ACC112 (cell line): ENCODE measurements around the gene COMMD10.

Source experiments
- H2AFZ ChIP-seq: fragments of 200-600 bp; sonication (generic); one replicate; pipeline ENCODE4 v1.6.0; 2017; ENCODE audit warnings: antibody characterized with exemption, low read length; ENCODE audit not compliant: unreplicated experiment
- H3K27ac ChIP-seq: fragments of 200-600 bp; sonication (generic); 2 replicates; pipeline ENCODE4 v1.5.1; 2014; ENCODE audit warnings: low read depth, mild to moderate bottlenecking, antibody characterized with exemption, low read length, moderate library complexity
- H3K27me3 ChIP-seq: fragments of 200-600 bp; sonication (generic); 2 replicates; pipeline ENCODE4 v1.6.1; 2014; ENCODE audit warnings: mild to moderate bottlenecking, antibody characterized with exemption, low read length, moderate library complexity, mixed read lengths; ENCODE audit not compliant: insufficient read depth
- H3K36me3 ChIP-seq: fragments of 200-600 bp; sonication (generic); 2 replicates; pipeline ENCODE4 v1.6.1; 2016; ENCODE audit warnings: mild to moderate bottlenecking, antibody characterized with exemption, low read length, moderate library complexity, mixed read lengths; ENCODE audit not compliant: insufficient read depth
- H3K4me1 ChIP-seq: fragments of 200-600 bp; sonication (generic); one replicate; pipeline ENCODE4 v1.6.1; 2016; ENCODE audit warnings: low read length, mixed read lengths; ENCODE audit not compliant: insufficient read depth, unreplicated experiment, control insufficient read depth
- H3K4me3 ChIP-seq: fragments of 200-600 bp; sonication (generic); 2 replicates; pipeline ENCODE4 v1.5.1; 2014; ENCODE audit warnings: mild to moderate bottlenecking, low read depth, low read length
- H3K79me2 ChIP-seq: fragments of 200-600 bp; sonication (generic); one replicate; pipeline ENCODE4 v1.6.0; 2016; ENCODE audit warnings: low read length; ENCODE audit not compliant: control insufficient read depth, unreplicated experiment, insufficient read depth

COMMD10 gene

GRCh38 chr5:116303810-116304209 is 219.0 kb downstream of the COMMD10 start:
- no peaks in the 10 kb centered on the region for H3K27me3 ChIP-seq
- H2AFZ ChIP-seq = no peak overlapping the region
- H3K27ac ChIP-seq = no peak overlapping the region
- H3K4me3 ChIP-seq = no peak overlapping the region
- H3K4me1 ChIP-seq = no peaks in the 10 kb centered on the region
- peaks cover 25% of the 10 kb centered on the region for H3K36me3 ChIP-seq
- no peaks in the 10 kb centered on the region for H3K79me2 ChIP-seq

GRCh38 chr5:116305899-116306298 is 221.1 kb downstream of the COMMD10 start:
- H3K4me1 ChIP-seq = no peaks in the 10 kb centered on the region
- peaks cover 22% of the 10 kb centered on the region for H3K36me3 ChIP-seq

GRCh38 chr5:116306846-116307245 is 222.0 kb downstream of the COMMD10 start:
- Histone ChIP-seq H3K27me3 (no peaks in the 10 kb centered on the region), H3K4me1 (no peaks in the 10 kb centered on the region), H3K79me2 (no peaks in the 10 kb centered on the region), H3K4me3 (no peak overlapping the region), H3K36me3 (peaks cover 22% of the 10 kb centered on the region), H2AFZ (no peak overlapping the region), H3K27ac (no peak overlapping the region)

More at GRCh38 chr5:116305899-116306298, 221.1 kb downstream of the COMMD10 start:
- Histone ChIP-seq H2AFZ (no peak overlapping the region), H3K27me3 (no peaks in the 10 kb centered on the region), H3K79me2 (no peaks in the 10 kb centered on the region), H3K27ac (no peak overlapping the region), H3K4me3 (no peak overlapping the region)

- no peak overlapping the region for H2AFZ ChIP-seq
- no peaks in the 10 kb centered on the region for H3K79me2 ChIP-seq
- no peaks in the 10 kb centered on the region for H3K27me3 ChIP-seq
- no peak overlapping the region for H3K27ac ChIP-seq
- no peaks in the 10 kb centered on the region for H3K4me1 ChIP-seq
- no peak overlapping the region for H3K4me3 ChIP-seq
- H3K36me3 ChIP-seq = peaks cover 21% of the 10 kb centered on the region
These were observed 223.6 kb downstream of the COMMD10 start for GRCh38 chr5:116308391-116308790.

- peak overlapping the region; percentile 44 for H3K4me3 ChIP-seq
- H3K36me3 ChIP-seq = peaks cover 3% of the 10 kb centered on the region; the same call in 1 of the 2 replicates
- H3K27ac ChIP-seq = no peak overlapping the region
- H3K4me1 ChIP-seq = no peaks in the 10 kb centered on the region
- no peaks in the 10 kb centered on the region for H3K27me3 ChIP-seq
- no peaks in the 10 kb centered on the region for H3K79me2 ChIP-seq
- peak overlapping the region; percentile 15 for H2AFZ ChIP-seq
These were observed 228.5 kb downstream of the COMMD10 start for GRCh38 chr5:116313366-116313765.

- Histone ChIP-seq H3K36me3 (peaks cover 3% of the 10 kb centered on the region; the same call in 1 of the 2 replicates), H2AFZ (no peak overlapping the region), H3K79me2 (no peaks in the 10 kb centered on the region)
These were observed 230.7 kb downstream of the COMMD10 start for GRCh38 chr5:116315531-116315930.

GRCh38 chr5:116318091-116318854 is 233.4 kb downstream of the COMMD10 start:
- no peaks in the 10 kb centered on the region for H3K79me2 ChIP-seq
- H3K27me3 ChIP-seq = no peaks in the 10 kb centered on the region
- H3K4me1 ChIP-seq = peaks cover 3% of the 10 kb centered on the region
- H3K4me3 ChIP-seq = no peak overlapping the region
- H3K36me3 ChIP-seq = peaks cover 3% of the 10 kb centered on the region; the same call in 1 of the 2 replicates
- no peak overlapping the region for H2AFZ ChIP-seq
- no peak overlapping the region for H3K27ac ChIP-seq

More at GRCh38 chr5:116315531-116315930, 230.7 kb downstream of the COMMD10 start:
- Histone ChIP-seq H3K4me1 (peaks cover 3% of the 10 kb centered on the region), H3K4me3 (no peak overlapping the region), H3K27me3 (no peaks in the 10 kb centered on the region), H3K27ac (no peak overlapping the region)

- H3K27me3 ChIP-seq = no peaks in the 10 kb centered on the region
These were observed 235.7 kb downstream of the COMMD10 start for GRCh38 chr5:116320486-116320885.

GRCh38 chr5:116329503-116329902 is 244.7 kb downstream of the COMMD10 start:
- H3K4me3 ChIP-seq = no peak overlapping the region
- no peak overlapping the region for H2AFZ ChIP-seq
- H3K36me3 ChIP-seq = no peaks in the 10 kb centered on the region
- H3K27me3 ChIP-seq = no peaks in the 10 kb centered on the region
- no peak overlapping the region for H3K27ac ChIP-seq
- no peaks in the 10 kb centered on the region for H3K79me2 ChIP-seq
- H3K4me1 ChIP-seq = no peaks in the 10 kb centered on the region

More at GRCh38 chr5:116320486-116320885, 235.7 kb downstream of the COMMD10 start:
- Histone ChIP-seq H3K4me3 (no peak overlapping the region), H3K36me3 (peaks cover 3% of the 10 kb centered on the region), H3K79me2 (no peaks in the 10 kb centered on the region), H3K27ac (no peak overlapping the region), H2AFZ (no peak overlapping the region), H3K4me1 (peaks cover 3% of the 10 kb centered on the region)

- H3K4me1 ChIP-seq = no peaks in the 10 kb centered on the region
- H2AFZ ChIP-seq = no peak overlapping the region
- no peaks in the 10 kb centered on the region for H3K79me2 ChIP-seq
- no peak overlapping the region for H3K4me3 ChIP-seq
- H3K36me3 ChIP-seq = no peaks in the 10 kb centered on the region
- no peak overlapping the region for H3K27ac ChIP-seq
- no peaks in the 10 kb centered on the region for H3K27me3 ChIP-seq
These were observed 256.0 kb downstream of the COMMD10 start for GRCh38 chr5:116340799-116341198.
